HepG2 (cell line): ENCODE measurements around the gene CD300A. TPM values are rescaled to one million over a fixed set of nuclear protein-coding genes. Genes with fewer than 3 reads are reported as not detected.

Experiments used
- EEA1 ChIP-seq: sonication (generic); formaldehyde crosslinking; IDR thresholded peaks from 2 replicates; pipeline ENCODE4 v1.5.1; 2020; ENCODE audit warnings: mild to moderate bottlenecking, missing genetic modification reagents, borderline replicate concordance
- ELF1 ChIP-seq: sonication (generic); formaldehyde crosslinking; IDR thresholded peaks from 2 replicates; pipeline ENCODE4 v1.4.0; 2020; ENCODE audit warnings: missing genetic modification reagents
- FIP1L1 ChIP-seq: fragments of 200-400 bp; formaldehyde crosslinking; IDR thresholded peaks from 2 replicates; pipeline ENCODE4 v1.6.1; 2018; ENCODE audit warnings: low read depth, mild to moderate bottlenecking, low read length, moderate library complexity, borderline replicate concordance; ENCODE audit not compliant: insufficient read depth
- HBP1 ChIP-seq: IDR thresholded peaks from 2 replicates; pipeline ENCODE4 v1.6.1; 2016; ENCODE audit warnings: low read depth, control low read depth
- HOXD1 ChIP-seq: sonication (generic); formaldehyde crosslinking; IDR thresholded peaks from 2 replicates; pipeline ENCODE4 v1.5.0; 2020; ENCODE audit warnings: missing genetic modification reagents
- NBN ChIP-seq: fragments of 450-650 bp; conservative IDR thresholded peaks from 2 replicates; pipeline ENCODE4 v1.6.1; 2017
- PHF21A ChIP-seq: sonication (generic); formaldehyde crosslinking; IDR thresholded peaks from 2 replicates; pipeline ENCODE4 v1.5.0; 2020; ENCODE audit warnings: mild to moderate bottlenecking, missing genetic modification reagents
- PTBP1 ChIP-seq: fragments of 200-400 bp; formaldehyde crosslinking; IDR thresholded peaks from 2 replicates; pipeline ENCODE4 v1.6.1; 2018; ENCODE audit warnings: low read length, low read depth; ENCODE audit not compliant: poor library complexity, severe bottlenecking
- RBM22 ChIP-seq: fragments of 200-400 bp; formaldehyde crosslinking; optimal IDR thresholded peaks from 2 replicates; pipeline ENCODE3; 2017; ENCODE audit warnings: mild to moderate bottlenecking, low read length, moderate library complexity
- RFX3 ChIP-seq: IDR thresholded peaks from 2 replicates; pipeline ENCODE4 v1.6.1; 2016; ENCODE audit warnings: missing biosample characterization, missing genetic modification reagents
- SRSF1 ChIP-seq: fragments of 200-400 bp; formaldehyde crosslinking; optimal IDR thresholded peaks from 2 replicates; pipeline ENCODE3; 2017; ENCODE audit warnings: mild to moderate bottlenecking, low read depth, low read length, moderate library complexity
- SUZ12 ChIP-seq: fragments of 150-350 bp; IDR thresholded peaks from 2 replicates; pipeline ENCODE4 v1.6.1; 2014; ENCODE audit warnings: low read depth, low read length
- TAF15 ChIP-seq: fragments of 200-400 bp; formaldehyde crosslinking; IDR thresholded peaks from one replicate; pipeline ENCODE4 v1.6.1; 2018; ENCODE audit warnings: mild to moderate bottlenecking, low read depth, low read length; ENCODE audit not compliant: poor library complexity, severe bottlenecking
- TCF7 ChIP-seq: sonication (generic); IDR thresholded peaks from 2 replicates; pipeline ENCODE4 v1.6.1; 2016; ENCODE audit warnings: antibody characterized with exemption, low read depth
- ZMAT3 ChIP-seq: sonication (generic); formaldehyde crosslinking; conservative IDR thresholded peaks from 2 replicates; pipeline ENCODE4 v1.7.0; 2021; ENCODE audit warnings: missing genetic modification reagents
- ZNF256 ChIP-seq: sonication (generic); formaldehyde crosslinking; conservative IDR thresholded peaks from 2 replicates; pipeline ENCODE4 v1.4.0; 2020; ENCODE audit warnings: missing genetic modification reagents
- ZNF281 ChIP-seq: sonication (generic); formaldehyde crosslinking; IDR thresholded peaks from 2 replicates; pipeline ENCODE4 v1.4.0; 2020; ENCODE audit warnings: missing genetic modification reagents, borderline replicate concordance
- ZNF292 ChIP-seq: sonication (generic); formaldehyde crosslinking; IDR thresholded peaks from 2 replicates; pipeline ENCODE4 v1.8.1; 2022; ENCODE audit warnings: mild to moderate bottlenecking, low read depth, missing genetic modification reagents, borderline replicate concordance
- ZNF570 ChIP-seq: sonication (generic); formaldehyde crosslinking; IDR thresholded peaks from 2 replicates; pipeline ENCODE4 v1.4.0; 2020; ENCODE audit warnings: mild to moderate bottlenecking, missing genetic modification reagents, borderline replicate concordance
- ZNF619 ChIP-seq: sonication (generic); formaldehyde crosslinking; IDR thresholded peaks from 2 replicates; pipeline ENCODE4 v1.4.0; 2020; ENCODE audit warnings: mild to moderate bottlenecking, missing genetic modification reagents
- ZNF749 ChIP-seq: sonication (generic); formaldehyde crosslinking; IDR thresholded peaks from 2 replicates; pipeline ENCODE4 v1.8.0; 2022; ENCODE audit warnings: mild to moderate bottlenecking, missing genetic modification reagents, moderate library complexity, borderline replicate concordance
- ZNF839 ChIP-seq: sonication (generic); formaldehyde crosslinking; IDR thresholded peaks from 2 replicates; pipeline ENCODE4 v1.4.0; 2020; ENCODE audit warnings: missing genetic modification reagents, mild to moderate bottlenecking, borderline replicate concordance
- polyA plus RNA-seq, 8 experiments: library from polyadenylated mRNA; depleted of rRNA in 3 of 8; stranded (reverse) in 7 of 8; unstranded in 1 of 8; fragments of >200 nt; fragmentation: Illumina TruSeq in 4 of 8; extraction: Trizol in 4 of 8; gene quantifications; 2 replicates each; pipeline versions ENCODE4 v1.2.1 to v1.2.3, GENCODE V29; 2011 to 2016; ENCODE audit warnings: low read depth in 4 of 8, missing spikeins in 1 of 8, mixed read lengths in 1 of 8; ENCODE audit not compliant: insufficient read depth in 1 of 8
- total RNA-seq, 5 experiments: library from RNA; depleted of rRNA; stranded (reverse); fragments of >200 nt; fragmentation: Illumina TruSeq; extraction: Trizol; gene quantifications; 2 replicates each; pipeline ENCODE4 v1.2.3, GENCODE V29; 2016; ENCODE audit warnings: low read depth in 1 of 5
- TF ChIP-seq, protein P1 (sequence below): sonication (generic); formaldehyde crosslinking; IDR thresholded peaks from 2 replicates; pipeline ENCODE4 v1.4.0; 2020; ENCODE audit warnings: mild to moderate bottlenecking, missing genetic modification reagents
- TF ChIP-seq, protein P2 (sequence below): sonication (generic); formaldehyde crosslinking; IDR thresholded peaks from 2 replicates; pipeline ENCODE4 v1.5.0; 2020; ENCODE audit warnings: mild to moderate bottlenecking, missing genetic modification reagents

Gene CD300A
- total and polyA plus RNA-seq, 2 of the 13 experiments (the other 11 are each of a cell fraction or from before 2014, with no cell fraction given), result not detected

DNA sequence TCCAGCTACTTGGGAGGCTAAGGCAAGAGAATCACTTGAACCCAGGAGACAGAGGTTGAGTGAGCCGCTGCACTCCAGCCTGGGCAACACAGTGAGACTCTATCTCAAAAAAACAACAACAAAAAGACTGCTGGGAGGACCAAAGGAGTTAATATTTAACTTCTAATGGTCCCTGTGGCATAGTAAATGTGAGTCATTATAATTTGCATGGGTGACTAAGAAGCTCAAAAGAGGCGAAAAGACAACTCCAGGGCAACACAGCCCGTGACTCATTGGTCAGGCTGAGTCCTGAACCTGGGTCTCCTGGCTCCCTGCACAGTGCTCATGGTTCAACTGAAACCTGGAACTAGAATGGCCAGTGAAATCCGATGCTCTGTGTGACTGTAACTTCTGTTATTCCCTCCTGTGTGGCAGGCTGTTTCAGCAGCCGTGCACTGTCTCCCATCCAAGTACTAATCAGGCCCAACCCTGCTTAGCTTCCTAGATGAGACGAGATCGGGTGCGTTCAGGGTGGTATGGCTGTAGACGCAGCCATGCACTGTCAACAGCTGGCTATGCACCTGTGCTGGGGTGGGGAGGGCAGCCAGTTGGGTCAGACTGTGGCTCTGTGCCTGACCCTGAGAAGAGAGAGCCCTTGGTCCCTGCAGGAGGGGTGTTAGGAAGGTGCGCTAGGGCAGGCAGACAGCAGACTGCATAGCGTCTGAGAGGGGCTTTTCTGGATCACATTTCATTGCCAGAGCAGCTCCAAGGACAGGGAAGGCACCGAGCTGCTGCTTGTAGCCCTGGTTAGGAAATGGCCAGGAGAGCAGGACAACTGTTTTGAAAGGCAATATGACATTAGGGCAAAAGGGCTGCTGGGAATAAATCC lies 49.0 kb upstream of the CD300A start (continued):
- peak; percentile 78; the same call in 1 of the 2 replicates for TF ChIP-seq ZNF292 (CRISPR knock-in tag)
- TF ChIP-seq, protein P1, sequence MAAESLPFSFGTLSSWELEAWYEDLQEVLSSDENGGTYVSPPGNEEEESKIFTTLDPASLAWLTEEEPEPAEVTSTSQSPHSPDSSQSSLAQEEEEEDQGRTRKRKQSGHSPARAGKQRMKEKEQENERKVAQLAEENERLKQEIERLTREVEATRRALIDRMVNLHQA, result no peak
- TF ChIP-seq ZMAT3, result no peak
- no peak for TF ChIP-seq EEA1 (CRISPR knock-in tag)
- TF ChIP-seq RFX3 (CRISPR knock-in tag), result no peak
- TF ChIP-seq NBN, result no peak
- TF ChIP-seq ZNF619 (CRISPR knock-in tag), result peak; percentile 88; the same call in 1 of the 2 replicates
- TF ChIP-seq TAF15, result no peak
- TF ChIP-seq ZNF281, result no peak
- TF ChIP-seq PTBP1, result no peak
- TF ChIP-seq ZNF749 (CRISPR knock-in tag), result no peak
- no peak for TF ChIP-seq SRSF1
- TF ChIP-seq ZNF570 (CRISPR knock-in tag), result no peak
- no peak; the same call in 1 of the 2 replicates for TF ChIP-seq ELF1 (CRISPR knock-in tag)
- no peak for TF ChIP-seq FIP1L1
- no peak for TF ChIP-seq ZNF256 (CRISPR knock-in tag)
- TF ChIP-seq PHF21A, result peak; percentile 82
- 0 out of 2 replicates have a peak, but pooled peaks have one; percentile 17 for TF ChIP-seq TCF7
- no peak for TF ChIP-seq HOXD1 (CRISPR knock-in tag)
- peak; percentile 92; the same call in 1 of the 2 replicates for TF ChIP-seq ZNF839 (CRISPR knock-in tag)
- no peak for TF ChIP-seq HBP1 (CRISPR knock-in tag)
- no peak for TF ChIP-seq SUZ12
- TF ChIP-seq, protein P2, sequence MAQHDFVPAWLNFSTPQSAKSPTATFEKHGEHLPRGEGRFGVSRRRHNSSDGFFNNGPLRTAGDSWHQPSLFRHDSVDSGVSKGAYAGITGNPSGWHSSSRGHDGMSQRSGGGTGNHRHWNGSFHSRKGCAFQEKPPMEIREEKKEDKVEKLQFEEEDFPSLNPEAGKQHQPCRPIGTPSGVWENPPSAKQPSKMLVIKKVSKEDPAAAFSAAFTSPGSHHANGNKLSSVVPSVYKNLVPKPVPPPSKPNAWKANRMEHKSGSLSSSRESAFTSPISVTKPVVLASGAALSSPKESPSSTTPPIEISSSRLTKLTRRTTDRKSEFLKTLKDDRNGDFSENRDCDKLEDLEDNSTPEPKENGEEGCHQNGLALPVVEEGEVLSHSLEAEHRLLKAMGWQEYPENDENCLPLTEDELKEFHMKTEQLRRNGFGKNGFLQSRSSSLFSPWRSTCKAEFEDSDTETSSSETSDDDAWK, result no peak
- TF ChIP-seq RBM22, result no peak
